ENCODE data around the gene COL7A1.
"Not testable (repeated sequence)": the region's sequence is repeated elsewhere in the genome, so short reads cannot be mapped to it uniquely, and the experiment has no call there.

COL7A1 gene

GRCh38 chr3:48553886-48554845, 41.0 kb downstream of the COL7A1 start:
- Histone ChIP-seq H3K4me3 (ENCODE audit: low read depth, low read length) (no peak overlapping the region), H3K23ac (ENCODE audit: low read length) (no peak overlapping the region), H2BK12ac (ENCODE audit: low read length) (no peak overlapping the region), H2AFZ (ENCODE audit: insufficient read depth, low read length, poor library complexity) (no peak overlapping the region), H3K36me3 (ENCODE audit: control insufficient read depth in 1 of 2, insufficient read depth in 2 of 2, low read length in 2 of 2) (peaks cover 0 to 13% of the 10 kb centered on the region in 2 experiments), H3K9ac (ENCODE audit: low read length) (no peak overlapping the region), H3K4me1 (ENCODE audit: control insufficient read depth in 1 of 2, insufficient read depth in 2 of 2, low read length in 2 of 2) (peaks cover 19 to 22% of the 10 kb centered on the region in 2 experiments), H3K79me1 (ENCODE audit: low read length) (peaks cover 9% of the 10 kb centered on the region), H3K9me3 (ENCODE audit: insufficient read depth, low read depth, low read length) (no peaks in the 10 kb centered on the region), H2BK5ac (ENCODE audit: low read depth, low read length, poor library complexity) (no peak overlapping the region), H3K4me2 (ENCODE audit: low read length) (no peak overlapping the region), H4K91ac (ENCODE audit: low read depth, low read length) (no peak overlapping the region), H3K27me3 (ENCODE audit: insufficient read depth, low read length) (no peaks in the 10 kb centered on the region), H3K14ac (ENCODE audit: low read length) (no peak overlapping the region), H3K4ac (ENCODE audit: low read depth, low read length) (no peak overlapping the region), H3K18ac (ENCODE audit: low read length) (no peak overlapping the region), H3K79me2 (ENCODE audit: control insufficient read depth, insufficient read depth, low read length, poor library complexity) (peaks cover 9% of the 10 kb centered on the region), H4K8ac (ENCODE audit: low read depth, low read length) (no peak overlapping the region), H2AK5ac (ENCODE audit: low read length) (peak overlapping the region; percentile 3), H4K12ac (ENCODE audit: low read depth, low read length) (no peak overlapping the region), H2BK120ac (ENCODE audit: insufficient read depth, low read length, poor library complexity) (no peak overlapping the region), H3K27ac (ENCODE audit: low read depth, low read length) (no peak overlapping the region)
- WGBS (ENCODE audit: extremely low coverage, insufficient coverage, insufficient read length): no CpG with 5 or more reads among the region's 14 CpGs
- DNase-seq: peak; percentile 82 to 90

DNA sequence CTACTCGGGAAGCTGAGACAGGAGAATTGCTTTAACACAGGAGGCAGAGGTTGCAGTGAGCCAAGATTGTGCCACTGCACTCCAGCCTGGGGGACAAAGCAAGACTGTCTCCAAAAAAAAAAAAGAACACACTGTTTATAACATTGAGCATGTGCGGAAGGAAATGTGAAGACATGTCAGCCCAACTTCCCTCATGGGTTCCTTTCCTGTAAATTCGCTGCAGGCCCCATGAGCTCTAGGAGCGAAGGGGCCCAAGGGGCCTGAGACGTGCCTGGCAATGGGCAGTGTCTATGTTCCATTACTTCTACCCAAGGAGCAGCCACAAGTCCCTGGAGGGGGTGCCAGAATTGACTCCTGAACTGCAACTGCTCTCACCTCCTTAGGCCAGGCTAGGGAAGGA, 41.8 kb downstream of the COL7A1 start:
- no peak overlapping the region for H3K4me2 ChIP-seq (ENCODE audit: low read length)
- peaks cover 19 to 22% of the 10 kb centered on the region in 2 experiments for H3K4me1 ChIP-seq (ENCODE audit: control insufficient read depth in 1 of 2, insufficient read depth in 2 of 2, low read length in 2 of 2)
- H3K23ac ChIP-seq (ENCODE audit: low read length): no peak overlapping the region
- no peak overlapping the region for H3K14ac ChIP-seq (ENCODE audit: low read length)
- H3K79me2 ChIP-seq (ENCODE audit: control insufficient read depth, insufficient read depth, low read length, poor library complexity): peaks cover 9% of the 10 kb centered on the region
- DNase-seq: no peak
- H3K27me3 ChIP-seq (ENCODE audit: insufficient read depth, low read length): no peaks in the 10 kb centered on the region
- H3K18ac ChIP-seq (ENCODE audit: low read length): no peak overlapping the region
- H2AFZ ChIP-seq (ENCODE audit: insufficient read depth, low read length, poor library complexity): no peak overlapping the region
- H3K4me3 ChIP-seq (ENCODE audit: low read depth, low read length): no peak overlapping the region
- H4K12ac ChIP-seq (ENCODE audit: low read depth, low read length): no peak overlapping the region
- H2BK5ac ChIP-seq (ENCODE audit: low read depth, low read length, poor library complexity): no peak overlapping the region
- H3K4ac ChIP-seq (ENCODE audit: low read depth, low read length): no peak overlapping the region
- no peaks in the 10 kb centered on the region for H3K9me3 ChIP-seq (ENCODE audit: insufficient read depth, low read depth, low read length)
- no peak overlapping the region for H2BK12ac ChIP-seq (ENCODE audit: low read length)
- peaks cover 9% of the 10 kb centered on the region for H3K79me1 ChIP-seq (ENCODE audit: low read length)
- H4K8ac ChIP-seq (ENCODE audit: low read depth, low read length): no peak overlapping the region
- no peak overlapping the region for H3K9ac ChIP-seq (ENCODE audit: low read length)
- no peak overlapping the region for H3K27ac ChIP-seq (ENCODE audit: low read depth, low read length)
- H2AK5ac ChIP-seq (ENCODE audit: low read length): no peak overlapping the region
- WGBS (ENCODE audit: extremely low coverage, insufficient coverage, insufficient read length): no CpG with 5 or more reads among the region's 5 CpGs
- no peak overlapping the region for H4K91ac ChIP-seq (ENCODE audit: low read depth, low read length)
- H2BK120ac ChIP-seq (ENCODE audit: insufficient read depth, low read length, poor library complexity): no peak overlapping the region
- H3K36me3 ChIP-seq (ENCODE audit: control insufficient read depth in 1 of 2, insufficient read depth in 2 of 2, low read length in 2 of 2): peaks cover 0 to 17% of the 10 kb centered on the region in 2 experiments

DNA sequence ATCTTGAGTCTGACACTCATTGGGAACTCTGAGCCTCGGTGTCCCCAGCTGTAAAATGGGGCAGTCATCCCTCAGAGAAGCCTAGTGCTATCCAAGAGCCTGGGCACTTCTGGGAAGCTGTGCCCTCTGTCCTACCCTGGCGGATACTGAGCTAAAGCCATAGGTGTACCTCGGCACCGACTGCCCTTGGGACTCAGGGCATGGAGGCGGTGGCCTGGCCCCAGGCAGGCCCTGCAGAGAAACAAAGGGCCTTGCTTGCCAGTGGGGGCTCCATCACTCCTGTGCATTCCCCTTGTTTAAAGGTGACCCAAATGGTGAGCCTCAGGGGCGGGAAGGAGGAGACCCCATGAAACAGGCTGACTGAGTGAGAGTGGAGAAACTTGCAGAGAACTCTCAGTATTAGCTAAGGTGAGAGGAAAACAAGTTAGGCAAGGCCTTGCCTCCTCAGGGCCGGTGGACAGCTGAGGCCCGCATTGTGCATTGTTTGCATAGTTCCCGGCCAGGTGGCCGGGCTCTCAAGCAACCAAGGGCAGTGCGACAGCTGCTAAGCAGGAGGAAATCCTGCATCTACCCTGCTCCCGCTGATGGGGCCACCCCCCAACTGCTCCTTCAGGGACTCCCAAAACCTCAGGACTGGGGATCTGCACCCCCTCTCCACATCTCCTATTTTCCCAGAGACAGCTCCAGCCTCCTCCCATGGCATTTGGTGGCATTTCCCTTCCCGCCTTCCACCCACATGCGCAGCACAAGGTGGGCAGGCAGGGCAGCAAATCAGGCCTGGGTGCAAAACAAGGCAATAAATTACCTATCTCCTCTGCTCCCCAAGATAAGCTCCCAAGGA, 42.8 kb downstream of the COL7A1 start:
- no peak overlapping the region for H3K4me3 ChIP-seq (ENCODE audit: low read depth, low read length)
- H3K14ac ChIP-seq (ENCODE audit: low read length): no peak overlapping the region
- WGBS (ENCODE audit: extremely low coverage, insufficient coverage, insufficient read length): no CpG with 5 or more reads among the region's 14 CpGs
- no peak overlapping the region for H3K4ac ChIP-seq (ENCODE audit: low read depth, low read length)
- no peak overlapping the region for H3K23ac ChIP-seq (ENCODE audit: low read length)
- H2BK12ac ChIP-seq (ENCODE audit: low read length): peak overlapping the region; percentile 34
- H3K79me1 ChIP-seq (ENCODE audit: low read length): peaks cover 9% of the 10 kb centered on the region
- H3K18ac ChIP-seq (ENCODE audit: low read length): no peak overlapping the region
- H3K9me3 ChIP-seq (ENCODE audit: insufficient read depth, low read depth, low read length): no peaks in the 10 kb centered on the region
- DNase-seq: peak; percentile 95
- H2BK5ac ChIP-seq (ENCODE audit: low read depth, low read length, poor library complexity): no peak overlapping the region
- H2AFZ ChIP-seq (ENCODE audit: insufficient read depth, low read length, poor library complexity): no peak overlapping the region
- H3K79me2 ChIP-seq (ENCODE audit: control insufficient read depth, insufficient read depth, low read length, poor library complexity): peaks cover 9% of the 10 kb centered on the region
- H2BK120ac ChIP-seq (ENCODE audit: insufficient read depth, low read length, poor library complexity): peak overlapping the region; percentile 20
- H2AK5ac ChIP-seq (ENCODE audit: low read length): peak overlapping the region; percentile 27
- H4K12ac ChIP-seq (ENCODE audit: low read depth, low read length): no peak overlapping the region
- H3K27me3 ChIP-seq (ENCODE audit: insufficient read depth, low read length): no peaks in the 10 kb centered on the region
- peaks cover 8 to 25% of the 10 kb centered on the region in 2 experiments for H3K36me3 ChIP-seq (ENCODE audit: control insufficient read depth in 1 of 2, insufficient read depth in 2 of 2, low read length in 2 of 2)
- H4K91ac ChIP-seq (ENCODE audit: low read depth, low read length): peak overlapping the region; percentile 2
- peak overlapping the region; percentile 3 for H3K9ac ChIP-seq (ENCODE audit: low read length)
- H3K4me1 ChIP-seq (ENCODE audit: control insufficient read depth in 1 of 2, insufficient read depth in 2 of 2, low read length in 2 of 2): peaks cover 19 to 22% of the 10 kb centered on the region in 2 experiments
- no peak overlapping the region for H4K8ac ChIP-seq (ENCODE audit: low read depth, low read length)
- H3K4me2 ChIP-seq (ENCODE audit: low read length): no peak overlapping the region
- H3K27ac ChIP-seq (ENCODE audit: low read depth, low read length): no peak overlapping the region

GRCh38 chr3:48551651-48552050, 43.5 kb downstream of the COL7A1 start:
- H3K27me3 ChIP-seq (ENCODE audit: insufficient read depth, low read length); H3K23ac ChIP-seq (ENCODE audit: low read length); H3K4me2 ChIP-seq (ENCODE audit: low read length); H3K27ac ChIP-seq (ENCODE audit: low read depth, low read length); H4K8ac ChIP-seq (ENCODE audit: low read depth, low read length); H3K14ac ChIP-seq (ENCODE audit: low read length); H3K4me3 ChIP-seq (ENCODE audit: low read depth, low read length); H3K9ac ChIP-seq (ENCODE audit: low read length); H3K18ac ChIP-seq (ENCODE audit: low read length); H3K79me2 ChIP-seq (ENCODE audit: control insufficient read depth, insufficient read depth, low read length, poor library complexity); H3K9me3 ChIP-seq (ENCODE audit: insufficient read depth, low read depth, low read length); H2BK5ac ChIP-seq (ENCODE audit: low read depth, low read length, poor library complexity); H2AFZ ChIP-seq (ENCODE audit: insufficient read depth, low read length, poor library complexity); H3K4ac ChIP-seq (ENCODE audit: low read depth, low read length); H3K79me1 ChIP-seq (ENCODE audit: low read length); H4K12ac ChIP-seq (ENCODE audit: low read depth, low read length): not testable (repeated sequence)
- Histone ChIP-seq H3K4me1 (ENCODE audit: control insufficient read depth in 1 of 2, insufficient read depth in 2 of 2, low read length in 2 of 2) (peaks cover 19 to 22% of the 10 kb centered on the region in 2 experiments), H2BK12ac (ENCODE audit: low read length) (peak overlapping the region; percentile 34), H4K91ac (ENCODE audit: low read depth, low read length) (peak overlapping the region; percentile 2), H3K36me3 (ENCODE audit: control insufficient read depth in 1 of 2, insufficient read depth in 2 of 2, low read length in 2 of 2) (peaks cover 14 to 30% of the 10 kb centered on the region in 2 experiments), H2AK5ac (ENCODE audit: low read length) (peak overlapping the region; percentile 27), H2BK120ac (ENCODE audit: insufficient read depth, low read length, poor library complexity) (peak overlapping the region; percentile 20)
- DNase-seq: peak; percentile 78 to 82
- no CpG with 5 or more reads among the region's 7 CpGs for WGBS (ENCODE audit: extremely low coverage, insufficient coverage, insufficient read length)
